NT2/D1 (cell line): ENCODE results near the gene SEC24D.

Source experiments
- YY1 ChIP-seq: IDR thresholded peaks from 2 replicates; pipeline ENCODE4 v1.6.1; 2011; ENCODE audit not compliant: insufficient read length, insufficient read depth
- ZNF274 ChIP-seq: IDR thresholded peaks from 2 replicates; pipeline ENCODE4 v1.6.1; 2011; ENCODE audit warnings: mild to moderate bottlenecking, low read depth, low read length

DNA sequence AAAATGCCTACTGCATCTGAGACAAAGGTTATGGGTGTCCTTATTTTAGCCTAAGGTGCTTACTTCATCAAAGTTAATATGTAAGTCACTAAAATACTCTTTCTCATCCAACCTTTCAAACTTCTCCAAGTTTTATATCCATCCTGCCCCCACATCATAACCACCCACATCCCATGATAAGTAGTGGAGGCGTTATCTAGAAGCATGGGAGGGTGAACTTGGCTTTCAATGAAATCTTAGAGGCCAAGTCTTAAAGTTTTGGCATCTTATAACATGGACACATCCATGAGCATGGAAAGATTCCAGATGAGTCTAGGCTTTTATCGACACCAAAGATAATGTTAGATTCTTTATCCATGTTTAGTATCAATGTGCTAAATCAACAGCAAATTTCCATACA lies 22.9 kb upstream of the SEC24D start:
- TF ChIP-seq ZNF274 (no peak), YY1 (no peak)
